HepG2 (cell line): ENCODE results near the gene KRTAP1-4. TPM values are rescaled to one million over a fixed set of nuclear protein-coding genes. Genes with fewer than 3 reads are reported as not detected.

Source experiments
- ATAC-seq: fragments of 200-7000 bp; cut with Tn5 transposase; 3 replicates; pipeline ENCODE4 v1.9.1; 2020; ENCODE audit warnings: mild to moderate bottlenecking, moderate library complexity
- BruUV-seq: library from RNA; stranded (reverse); fragments of 400-500 nt; replicated peaks from 2 replicates; lab custom pipeline; 2021; lab: Mats Ljungman, UMichigan
- CTCF ChIA-PET: fragments of 300-600 bp; formaldehyde crosslinking; extraction: SDS; loops from one replicate; lab custom pipeline; 2021; ENCODE audit warnings: low total read pairs, inconsistent platforms, low intra/inter-chr PET ratio; lab: Yijun Ruan, JAX
- POLR2A ChIA-PET: fragments of 350-600 bp; sonication (Branson Sonifier 250); formaldehyde crosslinking; loops from one replicate; lab custom pipeline; 2020; ENCODE audit warnings: antibody characterized with exemption, inconsistent platforms; lab: Yijun Ruan, JAX
- DNase-seq: peaks from one replicate; pipeline ENCODE4 v3.0.0-alpha.2; 2015; ENCODE audit warnings: low spot score
- FAIRE-seq: peaks from 3 replicates; lab custom pipeline; 2011; peaks lifted over from hg19 to GRCh38; lab: Jason Lieb, UNC
- H2AFZ ChIP-seq: one replicate; pipeline ENCODE4 v1.6.1; 2011; ENCODE audit warnings: low read length, inconsistent platforms
- H3K27ac ChIP-seq: fragments of 300-600 bp; 3 replicates; pipeline ENCODE4 v1.8.0; 2011; ENCODE audit warnings: mixed run types, mild to moderate bottlenecking, mixed read lengths, low read length, inconsistent platforms; ENCODE audit not compliant: insufficient read depth; ENCODE audit errors: extremely low read length
- H3K27me3 ChIP-seq, 2 experiments: fragments of 200-600 bp in 1 of 2; 2 replicates in 1 of 2; 3 replicates in 1 of 2; pipeline versions ENCODE4 v1.6.0 to v1.8.0; 2011; ENCODE audit warnings: low read length in 2 of 2, mild to moderate bottlenecking in 2 of 2, moderate library complexity in 2 of 2, inconsistent platforms in 1 of 2; ENCODE audit not compliant: insufficient read depth in 2 of 2, control insufficient read depth in 1 of 2
- H3K36me3 ChIP-seq, 2 experiments: fragments of 200-600 bp in 1 of 2; replicated peaks in 1 of 2; 2 replicates in 1 of 2; 3 replicates in 1 of 2; pipeline versions ENCODE4 v1.5.1 to v1.8.0; 2011; ENCODE audit warnings: low read length in 2 of 2, inconsistent platforms in 1 of 2; ENCODE audit not compliant: insufficient read depth in 2 of 2, control insufficient read depth in 1 of 2
- H3K4me1 ChIP-seq: 2 replicates; pipeline ENCODE4 v1.5.1; 2012; ENCODE audit warnings: low read length, inconsistent platforms; ENCODE audit not compliant: insufficient read depth
- H3K4me2 ChIP-seq: 2 replicates; pipeline ENCODE4 v1.6.0; 2011; ENCODE audit warnings: low read depth, low read length, inconsistent platforms
- H3K4me3 ChIP-seq, 3 experiments: fragments of 200-600 bp in 1 of 3; sonication (generic), shearing (Covaris generic) in 1 of 3; replicated peaks in 1 of 3; 2 replicates each; pipeline ENCODE4 v1.5.1; 2011 to 2016; ENCODE audit warnings: low read length in 3 of 3, inconsistent platforms in 2 of 3, low read depth in 2 of 3, mild to moderate bottlenecking in 2 of 3, control low read depth in 1 of 3, mixed read lengths in 1 of 3; ENCODE audit not compliant: insufficient read depth in 1 of 3
- H3K79me2 ChIP-seq: one replicate; pipeline ENCODE4 v1.6.1; 2011; ENCODE audit warnings: low read length, inconsistent platforms; ENCODE audit not compliant: insufficient read depth
- H3K9ac ChIP-seq: 2 replicates; pipeline ENCODE4 v1.6.0; 2011; ENCODE audit warnings: mild to moderate bottlenecking, low read depth, low read length, inconsistent platforms; ENCODE audit not compliant: insufficient read depth
- H3K9me3 ChIP-seq: 2 replicates; pipeline ENCODE4 v1.5.1; 2012; ENCODE audit warnings: mild to moderate bottlenecking, low read length
- H4K20me1 ChIP-seq: 2 replicates; pipeline ENCODE4 v1.6.0; 2011; ENCODE audit warnings: inconsistent platforms, mild to moderate bottlenecking, low read length, moderate library complexity; ENCODE audit not compliant: insufficient read depth
- ARID5B ChIP-seq: IDR thresholded peaks from 2 replicates; pipeline ENCODE4 v1.4.0; 2020; ENCODE audit warnings: mild to moderate bottlenecking, missing genetic modification reagents
- BCL6 ChIP-seq: IDR thresholded peaks from 2 replicates; pipeline ENCODE4 v1.6.1; 2016; ENCODE audit warnings: missing genetic modification reagents, missing compliant biosample characterization
- CC2D1A ChIP-seq: sonication (generic); formaldehyde crosslinking; IDR thresholded peaks from 2 replicates; pipeline ENCODE4 v1.8.1; 2023; ENCODE audit warnings: mild to moderate bottlenecking, missing genetic modification reagents
- CSRNP1 ChIP-seq: sonication (generic); formaldehyde crosslinking; IDR thresholded peaks from 2 replicates; pipeline ENCODE4 v1.8.1; 2023; ENCODE audit warnings: mild to moderate bottlenecking, missing genetic modification reagents
- ELF4 ChIP-seq: sonication (generic); formaldehyde crosslinking; IDR thresholded peaks from 2 replicates; pipeline ENCODE4 v1.5.0; 2020; ENCODE audit warnings: missing genetic modification reagents, mild to moderate bottlenecking, moderate library complexity, borderline replicate concordance
- ERF ChIP-seq: IDR thresholded peaks from 2 replicates; pipeline ENCODE4 v1.6.1; 2018; ENCODE audit warnings: missing biosample characterization, missing genetic modification reagents
- HMG20A ChIP-seq: IDR thresholded peaks from 2 replicates; pipeline ENCODE4 v1.6.1; 2016; ENCODE audit warnings: borderline replicate concordance
- MBD4 ChIP-seq: IDR thresholded peaks from 2 replicates; pipeline ENCODE4 v1.6.1; 2012; ENCODE audit warnings: low read length, inconsistent platforms, borderline replicate concordance
- NR2C2 ChIP-seq: sonication (generic); formaldehyde crosslinking; IDR thresholded peaks from 2 replicates; pipeline ENCODE4 v1.4.0; 2020; ENCODE audit warnings: missing genetic modification reagents, mild to moderate bottlenecking, moderate library complexity, borderline replicate concordance
- NR2F6 ChIP-seq, 2 experiments: IDR thresholded peaks; 2 replicates each; pipeline ENCODE4 v1.6.1; 2016; ENCODE audit warnings: antibody characterized with exemption in 1 of 2, mild to moderate bottlenecking in 1 of 2
- SAP130 ChIP-seq: IDR thresholded peaks from 2 replicates; pipeline ENCODE4 v1.6.1; 2016; ENCODE audit warnings: low read depth
- ZBTB21 ChIP-seq: sonication (generic); formaldehyde crosslinking; IDR thresholded peaks from 2 replicates; pipeline ENCODE4 v1.4.0; 2020; ENCODE audit warnings: missing genetic modification reagents
- ZBTB39 ChIP-seq: sonication (generic); formaldehyde crosslinking; IDR thresholded peaks from 2 replicates; pipeline ENCODE4 v1.5.0; 2020; ENCODE audit warnings: missing genetic modification reagents
- ZNF101 ChIP-seq: sonication (generic); formaldehyde crosslinking; IDR thresholded peaks from 2 replicates; pipeline ENCODE4 v1.4.0; 2020; ENCODE audit warnings: mild to moderate bottlenecking, low read depth, missing genetic modification reagents, borderline replicate concordance
- ZNF383 ChIP-seq: sonication (generic); formaldehyde crosslinking; IDR thresholded peaks from 2 replicates; pipeline ENCODE4 v1.4.0; 2020; ENCODE audit warnings: missing genetic modification reagents, mild to moderate bottlenecking, borderline replicate concordance
- ZNF556 ChIP-seq: sonication (generic); formaldehyde crosslinking; IDR thresholded peaks from 2 replicates; pipeline ENCODE4 v1.4.0; 2020; ENCODE audit warnings: mild to moderate bottlenecking, missing genetic modification reagents, borderline replicate concordance
- ZNF704 ChIP-seq: sonication (generic); formaldehyde crosslinking; IDR thresholded peaks from 2 replicates; pipeline ENCODE4 v1.8.1; 2023; ENCODE audit warnings: mild to moderate bottlenecking, inconsistent platforms, moderate library complexity, missing genetic modification reagents, borderline replicate concordance
- in situ Hi-C: cut with HindIII; loops from 2 replicates; pipeline ENCODE4 v1.10.0; 2017; ENCODE audit warnings: low pct_unique_long_range_greater_than_20kb; ENCODE audit not compliant: extremely low pct_ligation_motif_present
- intact Hi-C: fragments of 100-400 bp; cut with micrococcal nuclease; formaldehyde crosslinking; loops from one replicate; pipeline ENCODE4 v1.10.0; 2022; ENCODE audit not compliant: unreplicated experiment
- polyA plus RNA-seq, 8 experiments: library from polyadenylated mRNA; depleted of rRNA in 3 of 8; stranded (reverse) in 7 of 8; unstranded in 1 of 8; fragments of >200 nt; fragmentation: Illumina TruSeq in 4 of 8; extraction: Trizol in 4 of 8; gene quantifications; 2 replicates each; pipeline versions ENCODE4 v1.2.1 to v1.2.3, GENCODE V29; 2011 to 2016; ENCODE audit warnings: low read depth in 4 of 8, missing spikeins in 1 of 8, mixed read lengths in 1 of 8; ENCODE audit not compliant: insufficient read depth in 1 of 8
- total RNA-seq, 5 experiments: library from RNA; depleted of rRNA; stranded (reverse); fragments of >200 nt; fragmentation: Illumina TruSeq; extraction: Trizol; gene quantifications; 2 replicates each; pipeline ENCODE4 v1.2.3, GENCODE V29; 2016; ENCODE audit warnings: low read depth in 1 of 5

Gene KRTAP1-4
- total and polyA plus RNA-seq, 2 of the 13 experiments (the other 11 are each of a cell fraction or from before 2014, with no cell fraction given), result not detected

- BruUV-seq, result no TSS peak
- in situ Hi-C loops, result no loop called here
- POLR2A ChIA-PET, result interaction anchor here (1.3 kb wide), 1 partner anchor 10 kb away, joined by 4 read pairs; no protein-coding TSS in a partner anchor
- Histone ChIP-seq H3K79me2 (no peaks in the 10 kb centered on the region), H3K9me3 (no peaks in the 10 kb centered on the region; the same call in 1 of the 2 replicates), H4K20me1 (no peaks in the 10 kb centered on the region), H3K27me3 (no peaks in the 10 kb centered on the region; a peak in 1 of 5 replicates), H3K4me3 (no peak overlapping the region), H3K4me1 (peaks cover 34% of the 10 kb centered on the region), H3K9ac (no peak overlapping the region), H2AFZ (no peak overlapping the region), H3K36me3 (no peaks in the 10 kb centered on the region), H3K27ac (no peak overlapping the region), H3K4me2 (no peak overlapping the region)
- DNase-seq (peak; percentile 64), FAIRE-seq (no peak), ATAC-seq (no peak)
- CTCF ChIA-PET, result no interaction called here
- intact Hi-C loops, result no loop called here
- TF ChIP-seq HMG20A (CRISPR knock-in tag) (peak; percentile 36; the same call in 1 of the 2 replicates), ZBTB21 (CRISPR knock-in tag) (0 out of 2 replicates have a peak, but pooled peaks have one; percentile 33), ZBTB39 (CRISPR knock-in tag) (no peak), NR2C2 (CRISPR knock-in tag) (no peak), BCL6 (CRISPR knock-in tag) (no peak), ELF4 (CRISPR knock-in tag) (no peak), ZNF101 (no peak), CC2D1A (CRISPR knock-in tag) (no peak), CSRNP1 (CRISPR knock-in tag) (no peak), NR2F6 (IDR thresholded peaks at IDR 0.05) (no peak), NR2F6 (CRISPR knock-in tag; IDR thresholded peaks at IDR 0.05) (peak; percentile 30; the same call in 1 of the 2 replicates), ZNF383 (CRISPR knock-in tag) (no peak), ZNF556 (CRISPR knock-in tag) (no peak), ERF (CRISPR knock-in tag) (no peak), ZNF704 (CRISPR knock-in tag) (no peak), SAP130 (peak; percentile 46), ARID5B (CRISPR knock-in tag) (peak; percentile 26; the same call in 1 of the 2 replicates), MBD4 (no peak)
Observed at GRCh38 chr17:41020336-41020735, 9.7 kb downstream of the KRTAP1-4 start.
